ENCODE measurements around the gene ARHGEF4.

The ARHGEF4 gene

GRCh38 chr2:130986890-130987493, 150.3 kb downstream of the ARHGEF4 start:
- no peak for TF ChIP-seq CTCF (IDR thresholded peaks at IDR 0.05)

- TF ChIP-seq CTCF (IDR thresholded peaks at IDR 0.05): no peak
Measured at GRCh38 chr2:130987519-130988425, 151.1 kb downstream of the ARHGEF4 start.

GRCh38 chr2:130996691-130997090, 160.0 kb downstream of the ARHGEF4 start:
- no peak for TF ChIP-seq CTCF (IDR thresholded peaks at IDR 0.05)

GRCh38 chr2:130997198-130997597, 160.5 kb downstream of the ARHGEF4 start:
- TF ChIP-seq CTCF (IDR thresholded peaks at IDR 0.05): no peak

- TF ChIP-seq CTCF (IDR thresholded peaks at IDR 0.05): no peak
Measured at GRCh38 chr2:130998561-130998960, 161.8 kb downstream of the ARHGEF4 start.

GRCh38 chr2:131004446-131005209, 167.9 kb downstream of the ARHGEF4 start:
- no peak for TF ChIP-seq CTCF (IDR thresholded peaks at IDR 0.05)

- no peak for TF ChIP-seq CTCF (IDR thresholded peaks at IDR 0.05)
Measured at GRCh38 chr2:131005216-131005935, 168.7 kb downstream of the ARHGEF4 start.

Data from LNCAP (cell line).